ENCODE results near the gene BCL2. TPM values are rescaled to one million over a fixed set of nuclear protein-coding genes. Genes with fewer than 3 reads are reported as not detected.
A peak's percentile ranks its signal among the peaks of the same experiment; 100 is the strongest.

Gene BCL2
- total RNA-seq, 1 donor from 2014 or later: 145 TPM

GRCh38 chr18:63135101-63135500, 184.5 kb downstream of the BCL2 start:
- peaks cover 7% of the 10 kb centered on the region for H3K36me3 Mint-ChIP-seq (ENCODE audit: low read depth)
- H3K4me3 Mint-ChIP-seq: no peak overlapping the region
- ATAC-seq (ENCODE audit: low read depth) (no peak), DNase-seq (no peak)
- intact Hi-C loops (cut with micrococcal nuclease): loop anchor here (5.0 kb wide), 1 partner anchor 418 kb away; the partner anchor contains the start of gene PHLPP1
- no peak for TF ChIP-seq CTCF (IDR thresholded peaks at IDR 0.05)
- no peaks in the 10 kb centered on the region for H3K27me3 Mint-ChIP-seq
- no peaks in the 10 kb centered on the region for H3K9me3 Mint-ChIP-seq
- peak overlapping the region; percentile 64 for H3K27ac Mint-ChIP-seq
- peaks cover 70% of the 10 kb centered on the region for H3K4me1 Mint-ChIP-seq
- ChIA-PET CTCF (interaction anchor here (1.5 to 4.6 kb wide), 3 partner anchors 20 to 188 kb away, joined by 7 to 80 read pairs (median 12); partner anchors contain the start of gene BCL2), POLR2A (interaction anchor here (0.6 to 6.4 kb wide), 2 partner anchors 27 to 183 kb away, joined by 4 to 46 read pairs; partner anchors contain the start of gene BCL2)

GRCh38 chr18:63132819-63133200, 186.8 kb downstream of the BCL2 start:
- ATAC-seq (ENCODE audit: low read depth) (no peak), DNase-seq (no peak)
- intact Hi-C loops (cut with micrococcal nuclease): no loop called here
- no peak for TF ChIP-seq CTCF (IDR thresholded peaks at IDR 0.05)
- no peak overlapping the region for H3K4me3 Mint-ChIP-seq
- H3K36me3 Mint-ChIP-seq (ENCODE audit: low read depth): peaks cover 14% of the 10 kb centered on the region
- H3K27me3 Mint-ChIP-seq: no peaks in the 10 kb centered on the region
- no peaks in the 10 kb centered on the region for H3K9me3 Mint-ChIP-seq
- ChIA-PET POLR2A (interaction anchor here (1.0 to 6.4 kb wide), 3 partner anchors 9 to 188 kb away, joined by 4 to 46 read pairs (median 4); partner anchors contain the start of gene BCL2), CTCF (interaction anchor here (1.0 to 4.6 kb wide), 11 partner anchors 10 to 207 kb away, joined by 3 to 80 read pairs (median 9); partner anchors contain the start of gene BCL2)
- peaks cover 48% of the 10 kb centered on the region for H3K4me1 Mint-ChIP-seq
- H3K27ac Mint-ChIP-seq: no peak overlapping the region

GRCh38 chr18:63131959-63132818, 187.4 kb downstream of the BCL2 start:
- TF ChIP-seq CTCF (IDR thresholded peaks at IDR 0.05): no peak
- H3K4me3 Mint-ChIP-seq: no peak overlapping the region
- ChIA-PET POLR2A (interaction anchor here (1.0 to 6.4 kb wide), 8 partner anchors 9 to 189 kb away, joined by 4 to 46 read pairs (median 6); partner anchors contain the start of gene BCL2), CTCF (interaction anchor here (0.8 to 4.6 kb wide), 19 partner anchors 10 to 307 kb away, joined by 3 to 80 read pairs (median 7); partner anchors contain the start of gene BCL2)
- no peaks in the 10 kb centered on the region for H3K9me3 Mint-ChIP-seq
- no peak for DNase-seq
- peak overlapping the region; percentile 70 for H3K27ac Mint-ChIP-seq
- H3K27me3 Mint-ChIP-seq: no peaks in the 10 kb centered on the region
- H3K36me3 Mint-ChIP-seq (ENCODE audit: low read depth): peaks cover 20% of the 10 kb centered on the region
- intact Hi-C loops (cut with micrococcal nuclease): loop anchor here (1.0 to 2.0 kb wide), 6 partner anchors 9 to 307 kb away; no protein-coding TSS in a partner anchor
- no peak for ATAC-seq (ENCODE audit: low read depth)
- H3K4me1 Mint-ChIP-seq: peaks cover 43% of the 10 kb centered on the region

- Mint-ChIP-seq H3K27me3 (no peaks in the 10 kb centered on the region), H3K9me3 (no peaks in the 10 kb centered on the region), H3K4me3 (no peak overlapping the region), H3K4me1 (peaks cover 35% of the 10 kb centered on the region), H3K36me3 (ENCODE audit: low read depth) (peaks cover 28% of the 10 kb centered on the region), H3K27ac (peak overlapping the region; percentile 70)
- ChIA-PET CTCF (interaction anchor here (0.8 to 4.6 kb wide), 20 partner anchors 10 to 307 kb away, joined by 3 to 80 read pairs (median 6); partner anchors contain the start of gene BCL2), POLR2A (interaction anchor here (0.6 to 6.4 kb wide), 10 partner anchors 12 to 190 kb away, joined by 3 to 46 read pairs (median 4); partner anchors contain the start of gene BCL2)
- DNase-seq (no peak), ATAC-seq (ENCODE audit: low read depth) (peak; percentile 65)
- intact Hi-C loops (cut with micrococcal nuclease): loop anchor here (1.0 to 2.0 kb wide), 6 partner anchors 10 to 307 kb away; no protein-coding TSS in a partner anchor
- no peak for TF ChIP-seq CTCF (IDR thresholded peaks at IDR 0.05)
Measured at GRCh38 chr18:63131106-63131958, 188.2 kb downstream of the BCL2 start.
